Aorta (tissue), 5 donors: ENCODE results near the gene RSRP1. TPM values are rescaled to one million over a fixed set of nuclear protein-coding genes. Genes with fewer than 3 reads are reported as not detected.

Source experiments
- ATAC-seq: fragments of 200-7000 bp; cut with Tn5 transposase; one replicate; pipeline ENCODE4 v1.9.1; 2022; ENCODE audit warnings: moderate library complexity; ENCODE audit not compliant: low FRiP score
- DNase-seq, 2 donors: peaks; one replicate each; pipeline ENCODE4 v3.0.0-alpha.2; 2020
- H3K27ac ChIP-seq, 2 donors: one replicate each; pipeline ENCODE4 v1.5.1; 2013; ENCODE audit warnings: low read length in 2 of 2, mild to moderate bottlenecking in 2 of 2, moderate library complexity in 2 of 2, control low read depth in 1 of 2, inconsistent platforms in 1 of 2, low read depth in 1 of 2
- H3K27me3 ChIP-seq, 2 donors: one replicate each; pipeline ENCODE4 v1.6.1; 2013; ENCODE audit warnings: control low read depth in 1 of 2, low read length in 1 of 2, mild to moderate bottlenecking in 1 of 2, moderate library complexity in 1 of 2; ENCODE audit not compliant: insufficient read depth in 2 of 2, control insufficient read depth in 1 of 2
- H3K36me3 ChIP-seq, 2 donors: one replicate each; pipeline ENCODE4 v1.6.1; 2013; ENCODE audit warnings: control low read depth in 1 of 2, low read length in 1 of 2, mild to moderate bottlenecking in 1 of 2; ENCODE audit not compliant: insufficient read depth in 2 of 2, control insufficient read depth in 1 of 2
- H3K4me1 ChIP-seq, 2 donors: one replicate each; pipeline ENCODE4 v1.6.1; 2013; ENCODE audit warnings: low read length in 2 of 2, control low read depth in 1 of 2, mild to moderate bottlenecking in 1 of 2, moderate library complexity in 1 of 2; ENCODE audit not compliant: insufficient read depth in 2 of 2, control insufficient read depth in 1 of 2
- H3K4me3 ChIP-seq, 2 donors: one replicate each; pipeline ENCODE4 v1.5.1; 2013; ENCODE audit warnings: low read length in 2 of 2, control low read depth in 1 of 2, mild to moderate bottlenecking in 1 of 2
- H3K9me3 ChIP-seq: one replicate; pipeline ENCODE4 v1.6.1; 2013; ENCODE audit warnings: mild to moderate bottlenecking, low read length; ENCODE audit not compliant: control insufficient read depth
- WGBS, 2 donors: extraction: QIAGEN DNeasy Blood & Tissue Kit; methylation state at CpG; one replicate each; pipeline ENCODE4 v1.1.7; 2013; 5-methylcytosine and 5-hydroxymethylcytosine counted together
- intact Hi-C, 2 donors: fragments of 100-400 bp; cut with DNase I; formaldehyde crosslinking; loops; one replicate each; pipeline versions ENCODE4 v1.14.2 to v1.15.0; 2022
- polyA plus RNA-seq, 2 donors: library from polyadenylated mRNA; stranded (reverse); fragments of 200-250 nt; gene quantifications; one replicate each; pipeline ENCODE4 v1.2.3, GENCODE V29; 2013
- total RNA-seq, 2 donors: library from RNA; stranded (reverse); fragmentation: NEBNext Ultra II Directional; extraction: Animal tissue kit (Norgen Biotek cat#: 25700); gene quantifications; one replicate each; pipeline ENCODE4 v1.2.1, GENCODE V29; 2021
- donor health status: healthy with polysubstance abuse.
- donor health status: Bipolar disorder and iron deficiency.
- donor health status: DM: no; HTN: no; CAD: no.
- donor health status: DM: no; HTN: no; CAD: no.
- donor health status: DM: yes; HTN: yes; CAD: no.

The RSRP1 gene
- total and polyA plus RNA-seq, 4 donors: 60.1 to 217 (median 137) TPM

- 70 to 75% methylated on average over 17 of the region's 17 CpGs for WGBS, 2 donors
- Histone ChIP-seq H3K4me1 (no peaks in the 10 kb centered on the region), H3K4me3 (no peak overlapping the region), H3K9me3 (no peaks in the 10 kb centered on the region), H3K36me3 (no peaks in the 10 kb centered on the region), H3K27me3 (no peaks in the 10 kb centered on the region), H3K27ac (no peak overlapping the region)
- DNase-seq: no peak
- intact Hi-C loops: no loop called here
- no peak for ATAC-seq
Measured at GRCh38 chr1:25194572-25195020, 52.7 kb downstream of the RSRP1 start.

DNA sequence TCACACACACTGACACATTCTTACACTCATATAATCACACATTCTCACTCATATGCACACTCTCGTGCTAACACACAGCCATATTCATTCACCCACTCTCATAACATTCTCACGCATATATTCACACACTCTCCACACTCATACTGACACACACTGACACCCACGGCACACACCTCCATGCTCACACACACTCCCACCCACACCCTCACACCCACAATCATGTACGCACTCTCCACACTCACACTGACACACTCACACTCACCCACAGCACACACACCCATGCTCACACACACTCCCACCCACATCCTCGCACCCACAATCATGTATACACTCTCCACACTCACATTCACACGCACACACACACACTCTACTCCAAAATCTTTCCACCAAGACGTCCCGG, 53.2 kb downstream of the RSRP1 start:
- no peaks in the 10 kb centered on the region for H3K9me3 ChIP-seq
- H3K27me3 ChIP-seq: no peaks in the 10 kb centered on the region
- H3K4me1 ChIP-seq: no peaks in the 10 kb centered on the region
- intact Hi-C loops: no loop called here
- H3K36me3 ChIP-seq: no peaks in the 10 kb centered on the region
- no peak for DNase-seq
- no peak overlapping the region for H3K27ac ChIP-seq
- no peak for ATAC-seq
- H3K4me3 ChIP-seq: no peak overlapping the region
- WGBS, 2 donors: 79 to 81% methylated on average over 8 of the region's 8 CpGs

DNA sequence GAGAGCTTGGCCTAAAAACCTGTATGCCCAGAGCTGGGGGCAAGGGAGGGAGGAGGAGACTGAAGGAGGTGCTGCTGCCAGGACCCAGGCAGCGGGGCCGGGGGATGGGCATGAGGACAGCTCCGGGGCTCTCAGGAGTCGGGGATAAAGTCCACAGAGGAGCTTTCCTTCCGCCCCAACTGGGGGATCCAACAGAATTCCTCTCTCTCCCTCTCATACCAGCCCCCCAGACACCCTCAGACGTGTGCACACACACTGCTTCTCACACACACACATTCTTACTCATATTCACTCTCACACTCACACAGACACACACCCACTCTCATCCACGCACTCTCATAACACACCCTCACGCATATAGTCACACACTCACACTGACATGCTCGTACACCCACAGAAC, 54.0 kb downstream of the RSRP1 start:
- DNase-seq (no peak), ATAC-seq (no peak)
- Histone ChIP-seq H3K27ac (no peak overlapping the region), H3K36me3 (no peaks in the 10 kb centered on the region), H3K4me1 (no peaks in the 10 kb centered on the region), H3K9me3 (no peaks in the 10 kb centered on the region), H3K27me3 (no peaks in the 10 kb centered on the region), H3K4me3 (no peak overlapping the region)
- intact Hi-C loops: no loop called here
- 46 to 54% methylated on average over 9 of the region's 9 CpGs for WGBS, 2 donors

Other genes starting within 250 kb of the RSRP1 start
- gene SYF2, start 15.0 kb downstream of the RSRP1 start, total RNA-seq: 10 to 100 TPM; 43.0 to 46.1 TPM
- gene SYF2, start 15.0 kb downstream of the RSRP1 start, polyA plus RNA-seq: 100 to 1,000 TPM; 103 to 142 TPM
- not detected for gene RHD, start 25.1 kb upstream of the RSRP1 start, total RNA-seq
- gene RHD, start 25.1 kb upstream of the RSRP1 start, polyA plus RNA-seq: not detected
- gene TMEM50A, start 90.9 kb upstream of the RSRP1 start, total RNA-seq: 100 to 1,000 TPM; 114 to 115 TPM
- 100 to 1,000 TPM; 110 to 140 TPM for gene TMEM50A, start 90.9 kb upstream of the RSRP1 start, polyA plus RNA-seq
- under 1 TPM in 1 of 2 donors, not detected in 1; 0.69 TPM for gene RHCE, start 173.4 kb upstream of the RSRP1 start, total RNA-seq
- not detected for gene RHCE, start 173.4 kb upstream of the RSRP1 start, polyA plus RNA-seq
- 10 to 100 TPM; 14.8 to 19.7 TPM for gene MACO1, start 183.4 kb upstream of the RSRP1 start, total RNA-seq
- gene MACO1, start 183.4 kb upstream of the RSRP1 start, polyA plus RNA-seq: 10 to 100 TPM in 1 of 2 donors, 1 to 10 TPM in 1; 5.0 to 12.4 TPM